ENCODE results near the gene GNRH2.

DNA sequence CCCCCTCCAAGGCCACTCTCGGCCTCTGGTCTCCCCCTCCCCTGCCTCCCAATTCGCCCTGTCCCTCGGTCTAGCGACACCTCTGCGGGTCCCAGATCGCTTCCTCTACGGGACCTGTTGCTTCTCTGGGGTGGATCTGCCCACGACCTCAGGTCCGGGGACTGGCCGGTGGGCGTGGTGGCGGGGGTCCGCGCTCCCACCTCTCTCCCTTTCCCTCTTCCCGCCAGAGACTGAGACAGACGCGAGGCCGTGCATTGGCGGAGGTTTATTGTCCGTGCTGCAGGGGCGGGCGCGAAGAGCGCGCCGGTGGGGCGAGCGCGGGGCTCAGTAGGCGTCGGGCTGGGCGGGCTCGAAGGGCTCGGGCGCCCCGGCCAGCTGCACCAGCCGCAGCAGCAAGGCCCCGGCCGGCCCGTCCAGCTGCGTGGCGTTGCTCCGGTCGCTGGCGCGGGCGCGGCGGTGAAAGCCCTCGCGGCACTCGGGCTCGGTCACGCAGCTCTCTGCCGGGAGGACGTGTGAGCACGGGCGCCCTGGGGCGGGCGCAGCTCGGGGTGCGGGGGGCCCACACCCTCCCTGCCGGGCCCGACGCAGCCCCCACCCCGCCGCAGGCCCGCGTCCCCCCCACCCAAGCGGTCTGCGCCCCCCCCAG, 39.0 kb downstream of the GNRH2 start:
- TF ChIP-seq, protein P1, sequence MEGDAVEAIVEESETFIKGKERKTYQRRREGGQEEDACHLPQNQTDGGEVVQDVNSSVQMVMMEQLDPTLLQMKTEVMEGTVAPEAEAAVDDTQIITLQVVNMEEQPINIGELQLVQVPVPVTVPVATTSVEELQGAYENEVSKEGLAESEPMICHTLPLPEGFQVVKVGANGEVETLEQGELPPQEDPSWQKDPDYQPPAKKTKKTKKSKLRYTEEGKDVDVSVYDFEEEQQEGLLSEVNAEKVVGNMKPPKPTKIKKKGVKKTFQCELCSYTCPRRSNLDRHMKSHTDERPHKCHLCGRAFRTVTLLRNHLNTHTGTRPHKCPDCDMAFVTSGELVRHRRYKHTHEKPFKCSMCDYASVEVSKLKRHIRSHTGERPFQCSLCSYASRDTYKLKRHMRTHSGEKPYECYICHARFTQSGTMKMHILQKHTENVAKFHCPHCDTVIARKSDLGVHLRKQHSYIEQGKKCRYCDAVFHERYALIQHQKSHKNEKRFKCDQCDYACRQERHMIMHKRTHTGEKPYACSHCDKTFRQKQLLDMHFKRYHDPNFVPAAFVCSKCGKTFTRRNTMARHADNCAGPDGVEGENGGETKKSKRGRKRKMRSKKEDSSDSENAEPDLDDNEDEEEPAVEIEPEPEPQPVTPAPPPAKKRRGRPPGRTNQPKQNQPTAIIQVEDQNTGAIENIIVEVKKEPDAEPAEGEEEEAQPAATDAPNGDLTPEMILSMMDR (IDR thresholded peaks at IDR 0.05): no peak
- TF ChIP-seq EZH2 (IDR thresholded peaks at IDR 0.05) (peak; percentile 90), EZH2phosphoT487 (IDR thresholded peaks at IDR 0.05) (peak; percentile 81)

All from neural progenitor cell (in vitro differentiated cells).